ENCODE results near the gene SCNN1B.

GRCh38 chr16:23373436-23374219, 71.5 kb downstream of the SCNN1B start:
- TF ChIP-seq CTCF (IDR thresholded peaks at IDR 0.05) (no peak), POLR2A (IDR thresholded peaks at IDR 0.05) (no peak)
